Stimulated activated CD8-positive, alpha-beta memory T cell treated with anti-CD3 and anti-CD28 coated beads, Interleukin-15, amount 100 ng/mL, for 4 hours (primary cell): Measurements from ENCODE around the gene ST7.
"Not testable (repeated sequence)": the region's sequence is repeated elsewhere in the genome, so short reads cannot be mapped to it uniquely, and the experiment has no call there.

Source experiments
- DNase-seq, 2 donors: peaks; one replicate each; pipeline ENCODE4 v3.0.0-alpha.2; 2020; ENCODE audit warnings: low read depth in 2 of 2

ST7 gene

DNA sequence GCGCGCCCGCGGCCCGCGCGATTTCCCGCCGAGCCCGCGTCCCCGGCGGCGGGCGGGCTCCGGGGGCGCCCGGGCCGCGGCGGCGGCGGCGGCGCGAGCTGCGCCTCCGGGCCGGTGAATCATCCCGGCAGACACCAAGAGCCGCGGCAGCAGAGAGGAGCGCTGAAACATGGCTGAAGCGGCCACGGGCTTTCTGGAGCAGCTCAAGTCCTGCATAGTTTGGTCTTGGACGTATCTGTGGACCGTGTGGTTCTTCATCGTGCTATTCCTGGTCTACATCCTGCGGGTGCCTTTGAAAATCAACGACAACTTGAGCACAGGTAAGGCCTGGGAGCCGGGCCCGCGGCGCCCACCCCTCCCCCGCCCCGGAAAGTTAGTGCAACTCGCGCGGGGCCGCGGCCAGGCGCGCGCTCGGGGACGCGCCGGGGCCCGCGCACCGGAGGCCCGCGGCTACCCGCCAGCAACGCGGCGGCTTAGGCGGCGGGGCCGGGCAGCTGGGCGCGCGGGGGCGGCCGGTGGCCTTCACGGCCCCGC lies at the start of gene ST7:
ST7 (plus strand) TSS at position 130 of the 534 bp plus-strand sequence; CDS start at position 170, 40 bp downstream.
- DNase-seq = peak; percentile 28 to 54

- no peak for DNase-seq
These were observed 46.9 kb upstream of the ST7 start for GRCh38 chr7:116906391-116906790.

GRCh38 chr7:116910383-116910782 lies 42.9 kb upstream of the ST7 start:
- DNase-seq = no peak

- no peak for DNase-seq
These were observed 41.5 kb upstream of the ST7 start for GRCh38 chr7:116911801-116912200.

DNA sequence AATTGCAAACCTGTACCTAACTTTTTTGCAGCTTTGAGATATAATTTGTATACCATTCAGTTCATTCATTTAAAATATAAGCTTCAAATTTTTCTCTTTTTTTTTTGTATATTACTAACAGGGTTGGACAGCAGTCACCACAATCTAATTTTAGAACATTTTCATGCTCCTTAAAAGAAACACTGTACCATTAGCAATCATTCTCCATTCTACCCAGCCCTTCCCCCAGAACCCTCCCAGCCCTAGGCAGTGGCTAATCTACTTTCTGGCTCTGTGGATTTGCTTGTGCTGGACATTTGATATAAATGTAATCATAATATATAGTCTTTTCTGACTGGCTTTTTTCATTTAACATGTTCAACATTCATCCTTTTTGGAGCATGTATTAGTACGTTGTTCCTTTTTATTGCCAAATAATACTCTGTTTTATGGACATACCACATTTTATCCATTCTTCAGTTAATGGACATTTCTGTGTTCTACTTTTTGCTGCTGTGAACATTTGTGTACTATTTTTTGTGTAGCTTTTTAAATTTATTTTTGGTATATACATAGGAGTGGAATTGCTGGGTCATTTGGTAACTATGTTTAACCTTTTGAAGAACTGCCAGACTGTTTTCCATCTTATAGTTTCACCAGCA lies 40.9 kb upstream of the ST7 start:
- no peak for DNase-seq

DNA sequence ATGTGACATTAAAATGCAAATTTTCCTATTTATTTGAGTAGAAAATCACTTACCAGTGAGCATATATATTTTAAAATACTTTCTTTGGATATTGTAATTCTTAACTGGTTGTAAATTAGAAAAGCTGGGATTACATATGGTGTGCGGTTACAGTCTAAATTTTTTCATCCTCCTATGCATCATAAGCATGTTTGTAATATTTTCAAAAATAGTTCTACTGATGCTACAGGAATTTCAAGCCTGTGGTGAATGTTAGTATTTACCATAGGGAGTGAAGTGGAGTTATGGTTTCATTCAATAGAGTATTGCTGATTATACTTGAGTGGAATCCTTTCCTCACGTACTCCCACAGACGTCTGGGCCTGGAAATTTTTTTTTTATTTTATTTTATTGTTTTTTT lies 34.6 kb upstream of the ST7 start:
- no peak for DNase-seq

DNA sequence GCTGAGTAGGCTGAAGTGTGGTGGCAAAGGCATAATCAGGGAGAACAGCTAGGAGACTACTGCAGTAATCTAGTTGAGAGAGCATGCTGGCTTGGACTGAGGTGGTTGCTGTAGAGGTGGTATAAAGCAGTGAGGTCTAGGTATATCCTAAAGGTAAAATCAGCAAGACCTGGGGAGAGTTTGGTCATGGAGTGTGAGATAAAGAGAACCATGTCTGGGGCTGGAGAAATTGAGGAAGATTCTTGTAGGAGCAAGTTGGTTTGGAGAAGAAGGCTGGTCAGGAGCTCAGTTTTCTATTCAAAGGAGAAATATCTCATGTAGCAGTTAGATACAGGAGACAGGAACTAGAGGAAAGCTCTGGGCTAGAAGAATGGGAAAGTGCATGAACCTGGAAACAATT lies 32.9 kb upstream of the ST7 start:
- no peak for DNase-seq

GRCh38 chr7:116922545-116922944 lies 30.8 kb upstream of the ST7 start:
- DNase-seq = no peak

DNA sequence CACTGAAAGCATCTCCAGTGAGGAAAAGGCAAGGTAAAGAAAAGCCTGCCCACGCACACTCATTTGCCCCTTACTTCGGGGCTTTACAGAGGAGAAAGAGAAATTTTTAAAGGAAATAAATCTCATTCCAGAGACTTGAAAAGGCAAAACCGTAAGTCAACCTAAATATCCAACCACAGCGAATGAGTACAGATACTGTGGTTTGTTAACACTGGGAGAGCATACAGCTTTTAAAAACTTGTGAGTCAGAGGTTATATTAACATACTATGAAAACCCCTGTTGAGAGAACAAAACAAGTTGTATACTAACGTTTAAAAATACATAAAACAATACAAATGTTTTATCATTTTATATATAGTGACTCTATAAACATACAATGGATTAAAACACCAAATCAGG lies 28.6 kb upstream of the ST7 start:
- DNase-seq = no peak

GRCh38 chr7:116929021-116929420 lies 24.3 kb upstream of the ST7 start:
- no peak for DNase-seq

DNA sequence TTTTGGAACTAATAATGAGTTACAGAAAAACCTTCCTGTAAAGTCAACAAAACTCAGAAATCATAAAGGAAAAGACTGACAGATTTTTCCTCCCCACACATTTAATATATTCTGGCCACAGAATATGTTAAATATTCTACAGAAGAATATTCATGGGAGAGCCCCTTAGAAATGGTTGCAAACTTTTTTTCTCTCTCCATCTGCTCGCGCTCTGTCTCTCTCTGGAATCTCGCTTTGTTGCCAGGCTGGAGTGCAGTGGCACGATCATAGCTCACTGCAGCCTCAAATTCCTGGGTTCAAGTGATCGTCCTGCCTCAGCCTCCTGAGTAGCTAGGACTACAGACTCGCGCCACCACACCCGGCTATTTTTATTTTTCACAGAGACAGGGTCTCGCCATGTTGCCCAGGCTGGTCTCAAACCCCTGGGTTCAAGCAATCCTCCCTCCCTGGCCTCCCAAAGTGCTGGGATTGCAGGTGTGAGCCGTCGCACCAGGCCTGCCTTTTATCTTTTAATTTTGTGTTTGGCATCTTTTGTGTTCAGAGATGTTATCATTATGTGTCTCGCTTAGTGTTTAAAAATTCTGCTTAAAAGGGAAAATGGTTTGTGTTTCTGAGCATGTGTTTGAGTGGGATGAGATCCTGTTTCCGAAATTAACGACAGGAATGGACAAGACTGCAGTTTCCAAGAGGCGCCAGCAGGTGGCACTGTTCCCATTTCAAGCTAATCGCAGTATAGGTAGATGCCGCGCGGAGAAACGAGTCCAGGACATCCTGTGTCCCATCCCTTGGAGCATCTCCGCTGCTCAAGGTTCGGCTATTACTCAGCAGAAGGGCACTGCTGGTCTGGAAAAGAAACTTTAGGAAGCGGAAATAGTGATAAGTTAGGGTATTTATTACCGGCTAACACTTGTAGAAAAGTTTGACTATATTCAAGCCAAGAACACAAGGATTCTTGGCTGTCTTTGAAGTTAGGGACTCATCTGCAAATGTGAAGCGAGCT lies 23.1 kb upstream of the ST7 start:
- peak; percentile 32 to 46 for DNase-seq

DNA sequence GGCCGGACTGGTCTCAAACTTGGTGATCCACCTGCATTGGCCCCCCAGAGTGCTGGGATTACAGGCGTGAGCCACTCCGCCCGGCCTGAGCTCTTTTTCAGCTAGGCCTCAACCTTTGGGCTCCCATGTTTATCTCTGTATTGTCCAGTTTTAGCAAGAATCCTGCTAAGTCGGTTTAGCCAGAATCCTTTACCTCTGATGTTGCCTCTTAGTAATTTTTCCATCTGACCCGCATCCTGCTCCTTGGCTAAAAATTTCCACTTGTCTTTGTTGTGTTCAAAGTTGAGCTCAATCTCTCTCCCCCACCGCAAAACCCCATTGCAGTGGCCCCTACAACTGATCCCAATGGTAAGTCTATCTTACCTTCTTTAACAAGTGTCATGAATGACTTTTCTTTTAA lies 20.7 kb upstream of the ST7 start:
- no peak for DNase-seq

DNA sequence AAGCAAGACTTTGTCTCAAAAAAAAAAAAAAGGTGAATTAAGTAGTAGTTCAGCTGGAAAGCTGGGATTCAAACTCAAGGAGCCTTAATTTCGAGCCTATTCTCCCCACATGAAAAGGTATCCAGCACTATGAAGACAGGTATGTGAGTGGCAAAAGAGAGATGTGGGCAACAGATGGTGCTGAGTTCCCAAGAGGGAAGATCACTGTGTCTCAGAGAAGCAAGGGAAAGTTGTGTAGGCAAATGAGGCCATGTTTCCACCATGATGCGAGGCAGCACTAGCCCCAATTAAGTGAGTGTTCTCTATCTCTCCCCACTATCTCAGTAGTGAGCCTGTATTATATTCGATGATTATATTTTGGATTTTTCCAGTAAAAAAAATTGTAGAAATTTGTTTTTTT lies 19.8 kb upstream of the ST7 start:
- DNase-seq = no peak

GRCh38 chr7:116934580-116934979 lies 18.7 kb upstream of the ST7 start:
- no peak for DNase-seq

DNA sequence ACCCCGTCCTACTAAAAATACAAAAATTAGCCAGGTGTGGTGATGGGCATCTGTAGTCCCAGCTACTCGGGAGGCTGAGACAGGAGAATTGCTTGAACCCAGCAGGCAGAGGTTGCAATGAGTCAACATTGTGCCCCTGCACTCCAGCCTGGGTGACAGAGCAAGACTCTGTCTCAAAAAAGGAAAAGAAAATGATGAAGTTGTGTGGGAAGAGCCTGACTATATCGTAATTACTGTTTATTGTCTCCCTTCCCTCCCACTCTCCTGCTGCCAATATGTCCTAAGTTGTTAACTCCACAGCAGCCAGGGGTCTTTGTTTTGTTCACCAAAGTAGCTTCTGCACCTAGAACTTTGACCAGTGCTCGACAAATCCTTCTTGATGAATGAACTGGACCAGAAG lies 16.5 kb upstream of the ST7 start:
- not testable (repeated sequence) for DNase-seq

GRCh38 chr7:116938678-116939077 lies 14.6 kb upstream of the ST7 start:
- DNase-seq = no peak

DNA sequence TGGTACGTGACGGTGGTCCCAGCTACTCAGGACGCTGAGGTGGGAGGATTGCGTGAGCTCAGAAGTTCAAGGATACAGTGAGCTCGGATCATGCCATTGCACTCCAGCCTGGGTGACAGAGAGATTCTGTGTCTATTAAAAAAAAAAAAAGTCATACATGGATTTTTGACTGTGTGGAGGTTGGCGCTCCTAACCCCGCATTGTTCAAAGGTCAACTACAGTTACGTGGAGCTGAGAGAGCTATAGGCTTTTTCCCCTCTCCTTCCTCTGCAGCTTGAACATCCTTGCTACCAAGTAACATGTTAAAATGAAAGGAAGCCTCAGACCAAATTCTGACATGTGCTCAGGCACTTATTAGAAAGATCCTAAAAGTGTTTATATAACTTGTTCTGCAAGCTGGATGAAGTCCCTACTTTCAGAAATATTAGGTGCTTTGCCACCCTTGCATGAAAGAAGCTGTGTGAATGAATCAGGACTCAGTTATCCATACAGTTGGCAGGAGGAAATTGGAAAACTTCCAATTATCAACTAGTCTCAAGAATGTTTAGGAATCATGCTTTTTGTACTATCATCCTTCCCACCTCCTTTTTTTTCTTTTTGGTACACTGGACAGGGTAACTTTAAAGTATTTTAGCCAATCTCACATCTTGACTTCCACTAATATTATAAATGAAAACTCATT lies 12.5 kb upstream of the ST7 start:
- no peak for DNase-seq

GRCh38 chr7:116942504-116942903 lies 10.8 kb upstream of the ST7 start:
- DNase-seq = no peak

- no peak for DNase-seq
These were observed 4.4 kb upstream of the ST7 start for GRCh38 chr7:116948934-116949333.

DNA sequence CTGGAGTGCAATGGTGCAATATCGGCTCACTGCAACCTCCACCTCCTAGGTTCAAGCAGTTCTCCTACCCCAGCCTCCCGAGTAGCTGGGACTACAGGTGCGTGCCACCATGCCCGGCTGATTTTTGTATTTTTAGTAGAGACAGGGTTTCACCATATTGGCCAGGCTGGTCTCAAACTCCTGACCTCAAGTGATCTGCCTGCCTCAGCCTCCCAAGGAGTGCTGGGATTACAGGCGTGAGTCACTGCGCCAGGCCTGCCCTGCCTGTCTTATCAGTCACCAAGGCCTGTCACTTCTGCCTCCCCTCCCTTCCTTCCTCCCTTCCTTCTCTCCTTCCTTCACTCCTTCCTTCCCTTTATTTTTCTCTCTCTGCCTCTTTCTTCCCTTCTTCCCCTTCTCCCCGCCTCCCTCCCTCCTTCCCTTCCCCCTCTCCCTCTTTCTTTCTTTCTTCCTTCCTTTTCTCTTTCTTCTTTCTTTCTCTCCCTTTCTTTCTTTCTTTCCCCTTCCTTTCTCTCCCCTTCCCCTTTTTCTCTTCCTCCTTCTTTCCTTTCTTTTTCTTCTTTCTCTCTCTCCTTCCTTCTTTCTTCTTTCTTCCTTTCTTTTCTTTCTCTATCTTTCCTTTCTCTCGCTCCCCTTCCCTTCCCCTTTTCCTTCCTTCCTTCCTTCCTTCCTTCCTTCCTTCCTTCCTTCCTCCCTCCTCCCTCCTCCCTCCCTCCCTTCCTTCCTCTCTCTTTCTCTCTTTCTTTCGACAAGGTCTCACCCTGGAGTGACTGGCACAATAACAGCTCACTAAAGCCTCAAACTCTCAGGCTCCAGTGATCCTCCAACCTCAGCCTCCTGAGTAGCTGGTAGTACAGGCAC lies 3.1 kb upstream of the ST7 start:
- no peak for DNase-seq

GRCh38 chr7:116950889-116951351 lies 2.4 kb upstream of the ST7 start:
- DNase-seq = no peak
